Mesodermal cell (in vitro differentiated cells): Measurements from ENCODE around the gene MTMR6.

ENCODE experiments used
- H3K27ac ChIP-seq: 2 replicates; pipeline ENCODE4 v1.7.0; 2013; ENCODE audit warnings: mild to moderate bottlenecking, low read depth, low read length, moderate library complexity; ENCODE audit not compliant: severe bottlenecking
- H3K36me3 ChIP-seq: 2 replicates; pipeline ENCODE4 v1.7.1; 2013; ENCODE audit warnings: mild to moderate bottlenecking, low read length, moderate library complexity; ENCODE audit not compliant: control insufficient read depth, insufficient read depth
- H3K4me1 ChIP-seq: one replicate; pipeline ENCODE4 v1.7.1; 2013; ENCODE audit warnings: mild to moderate bottlenecking, low read length; ENCODE audit not compliant: insufficient read depth, control insufficient read depth, poor library complexity, severe bottlenecking
- H3K4me3 ChIP-seq: 2 replicates; pipeline ENCODE4 v1.7.0; 2013; ENCODE audit warnings: low read length, control low read depth, mild to moderate bottlenecking; ENCODE audit not compliant: insufficient read depth, poor library complexity, severe bottlenecking; ENCODE audit errors: extremely low read depth
- H3K9me3 ChIP-seq: 2 replicates; pipeline ENCODE4 v1.7.1; 2013; ENCODE audit warnings: mild to moderate bottlenecking, low read length, moderate library complexity; ENCODE audit not compliant: control insufficient read depth
- WGBS, 2 experiments: methylation state at CpG; one replicate each; pipeline ENCODE4 v1.1.5; 2013; ENCODE audit warnings: missing lambda C conversion rate in 2 of 2; ENCODE audit not compliant: insufficient coverage in 2 of 2; 5-methylcytosine and 5-hydroxymethylcytosine counted together

MTMR6 gene

DNA sequence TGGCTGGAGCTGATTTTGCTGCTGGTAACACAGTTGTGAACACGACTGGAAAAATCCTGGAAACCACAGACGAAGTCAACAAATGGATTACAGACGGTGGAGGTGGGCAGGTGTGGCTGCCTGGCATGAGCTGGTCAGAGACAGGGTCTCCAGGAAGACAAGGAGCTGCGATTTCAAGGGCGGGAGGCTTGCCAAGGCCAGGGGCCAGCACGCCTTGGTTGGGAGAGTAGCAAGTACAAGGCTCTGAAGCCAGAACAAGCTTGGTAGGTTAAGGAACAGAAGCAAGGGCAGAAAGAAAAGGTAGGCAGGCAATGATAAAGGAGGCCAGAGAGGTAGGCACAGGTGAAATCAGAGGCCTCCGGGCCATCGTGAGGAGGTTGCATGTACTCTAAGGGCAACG is 64.5 kb downstream of the MTMR6 start:
- WGBS, 2 experiments: 89 to 92% methylated on average over 9 of the region's 9 CpGs
- H3K4me1 ChIP-seq: no peaks in the 10 kb centered on the region
- H3K27ac ChIP-seq: no peak overlapping the region
- H3K4me3 ChIP-seq: no peak overlapping the region
- H3K36me3 ChIP-seq: no peaks in the 10 kb centered on the region
- no peaks in the 10 kb centered on the region for H3K9me3 ChIP-seq

DNA sequence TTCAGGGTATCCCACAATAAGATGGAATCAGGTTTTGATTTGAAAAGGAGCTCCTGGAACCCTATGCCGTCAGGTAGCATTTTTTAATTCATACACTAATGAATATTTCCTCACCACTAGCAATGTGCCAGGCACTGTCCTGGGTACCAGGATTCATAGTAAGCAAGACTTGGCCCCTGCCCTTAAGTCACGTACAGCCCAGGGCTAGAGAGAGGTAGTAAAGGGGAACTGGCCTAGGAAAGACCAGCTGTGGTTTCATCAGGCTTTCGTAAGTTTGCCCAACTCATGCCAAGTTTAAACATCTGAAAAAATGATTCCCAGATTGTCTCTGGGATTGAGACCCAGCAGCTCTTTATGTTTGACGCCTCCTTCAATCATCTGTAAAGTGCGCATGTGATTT is 69.3 kb downstream of the MTMR6 start:
- Histone ChIP-seq H3K9me3 (no peaks in the 10 kb centered on the region), H3K4me3 (no peak overlapping the region), H3K36me3 (no peaks in the 10 kb centered on the region), H3K27ac (no peak overlapping the region), H3K4me1 (peaks cover 2% of the 10 kb centered on the region)
- 76 to 91% methylated on average over 1 to 4 of the region's 5 CpGs for WGBS, 2 experiments

DNA sequence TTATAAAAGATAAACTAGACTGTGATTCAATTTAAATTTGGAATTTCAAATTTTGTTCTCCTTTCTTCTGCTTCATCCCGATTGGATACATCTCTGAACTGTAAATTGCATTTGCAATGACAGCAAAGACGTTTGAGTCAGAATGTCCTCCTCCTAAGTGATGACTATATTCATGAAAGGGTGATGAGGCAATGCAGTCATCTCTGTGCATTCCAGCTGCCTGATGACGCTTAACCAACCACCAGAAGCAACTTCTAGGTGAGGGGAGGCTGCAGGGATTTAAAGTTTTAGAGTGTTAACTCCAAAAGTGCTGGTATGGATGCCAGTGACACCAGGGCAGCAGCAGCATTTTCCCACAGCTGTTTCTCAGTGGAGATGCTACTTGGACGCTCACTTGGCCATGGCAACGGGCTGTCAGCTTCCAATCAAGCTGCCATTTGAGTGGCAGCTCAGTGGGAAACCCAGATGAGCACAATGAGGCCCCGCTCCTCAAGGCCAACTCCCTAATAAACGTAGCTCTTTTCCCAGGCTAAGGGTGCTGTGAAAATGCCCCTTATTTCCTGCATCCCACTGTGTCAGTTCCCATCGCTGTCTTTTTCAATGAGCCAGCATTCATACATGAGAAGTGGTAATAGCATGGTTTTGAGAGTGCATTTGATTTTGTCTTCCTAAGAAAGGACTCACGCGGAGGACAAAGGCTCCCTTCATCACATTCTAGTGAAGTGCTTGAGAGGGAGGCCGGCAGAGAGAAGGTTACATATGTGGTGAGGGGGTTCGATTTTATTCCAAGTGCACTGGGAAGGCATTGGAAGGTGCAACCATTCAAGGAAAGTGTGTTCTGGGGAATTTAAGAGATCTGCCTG is 70.0 kb downstream of the MTMR6 start:
- no peaks in the 10 kb centered on the region for H3K36me3 ChIP-seq
- H3K27ac ChIP-seq: no peak overlapping the region
- H3K9me3 ChIP-seq: no peaks in the 10 kb centered on the region
- H3K4me1 ChIP-seq: peaks cover 2% of the 10 kb centered on the region
- 57 to 65% methylated on average over 8 to 10 of the region's 12 CpGs for WGBS, 2 experiments
- H3K4me3 ChIP-seq: no peak overlapping the region

DNA sequence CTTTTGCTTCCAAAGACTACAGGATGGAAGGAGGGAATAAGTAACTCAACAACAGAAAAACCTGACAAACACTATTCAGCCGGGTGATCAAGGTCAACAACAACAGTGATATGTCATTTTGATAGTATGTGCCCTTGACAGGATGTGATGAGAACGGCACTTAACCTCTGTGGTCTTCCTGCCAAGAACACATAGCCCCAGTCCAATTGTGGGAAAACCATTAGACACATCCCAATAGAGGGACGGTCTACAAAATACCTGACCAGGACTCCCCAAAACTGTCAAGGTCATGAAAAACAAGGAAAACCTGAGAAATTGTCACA is 72.1 kb downstream of the MTMR6 start:
- H3K36me3 ChIP-seq: no peaks in the 10 kb centered on the region
- H3K4me1 ChIP-seq: peaks cover 2% of the 10 kb centered on the region
- WGBS, 2 experiments: 88% methylated on average over 1 of the region's 3 CpGs; no CpG with 5 or more reads in 1 of the 2 experiments
- no peak overlapping the region for H3K4me3 ChIP-seq
- no peak overlapping the region for H3K27ac ChIP-seq
- H3K9me3 ChIP-seq: no peaks in the 10 kb centered on the region

DNA sequence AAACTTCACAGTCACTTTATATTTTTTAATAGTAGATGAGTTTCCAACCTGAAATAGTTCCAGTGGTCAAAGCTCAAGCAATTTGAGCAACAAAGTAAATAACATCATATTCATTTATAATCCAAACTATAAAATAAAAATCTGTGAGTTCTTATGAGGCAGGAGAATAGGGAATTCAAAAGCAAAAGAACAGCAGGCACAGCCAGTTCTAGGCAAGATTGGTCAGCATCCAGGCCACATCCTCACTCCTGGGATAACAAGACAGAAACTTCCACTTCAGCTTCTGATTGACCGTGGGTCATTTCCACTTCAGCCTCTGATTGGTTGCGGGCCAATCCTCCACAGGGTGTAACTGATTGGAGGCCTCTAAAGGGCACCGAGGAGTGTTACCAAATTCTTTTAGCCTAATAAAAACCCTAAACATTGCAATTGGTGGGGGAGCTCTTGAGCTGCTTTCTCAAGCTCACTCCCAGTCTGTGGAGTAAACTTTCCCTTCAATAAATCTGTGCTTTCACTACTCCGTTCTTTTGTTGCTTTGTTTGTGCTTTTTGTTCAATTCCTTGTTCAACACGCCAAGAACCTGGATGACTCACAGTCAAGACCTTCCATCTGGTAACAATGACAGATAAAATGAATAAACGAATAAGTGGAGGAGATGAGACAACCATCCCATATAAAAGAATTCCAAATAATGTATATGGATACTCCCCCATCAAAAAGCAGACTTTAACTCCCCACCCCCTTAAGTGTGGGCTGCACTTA is 72.6 kb downstream of the MTMR6 start:
- Histone ChIP-seq H3K9me3 (no peaks in the 10 kb centered on the region), H3K27ac (no peak overlapping the region), H3K4me1 (peaks cover 2% of the 10 kb centered on the region), H3K36me3 (no peaks in the 10 kb centered on the region), H3K4me3 (no peak overlapping the region)
- WGBS, 2 experiments: 67 to 75% methylated on average over 3 to 4 of the region's 6 CpGs

DNA sequence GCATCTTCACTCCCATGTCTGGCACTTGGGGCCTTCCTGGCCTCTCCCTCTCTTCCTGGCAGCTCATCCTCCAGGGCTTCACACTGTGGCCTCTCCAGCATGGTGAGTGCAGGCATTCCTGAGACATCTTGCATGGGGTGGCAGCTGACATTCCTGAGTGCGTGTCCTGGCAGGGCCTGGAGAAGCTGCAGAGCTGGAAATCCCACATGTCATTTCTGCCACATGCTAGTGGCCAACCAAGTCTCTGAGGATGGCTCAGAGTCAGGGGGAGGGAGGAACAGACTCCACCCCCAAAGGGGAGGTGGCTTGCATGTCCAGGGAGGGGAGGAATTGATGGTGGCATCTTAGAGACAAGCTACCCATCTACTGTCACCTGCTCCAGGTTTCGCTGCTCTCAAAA is 73.6 kb downstream of the MTMR6 start:
- Histone ChIP-seq H3K36me3 (no peaks in the 10 kb centered on the region), H3K4me3 (no peak overlapping the region), H3K4me1 (peaks cover 2% of the 10 kb centered on the region), H3K27ac (no peak overlapping the region), H3K9me3 (no peaks in the 10 kb centered on the region)
- 72 to 100% methylated on average over 2 of the region's 2 CpGs for WGBS, 2 experiments

DNA sequence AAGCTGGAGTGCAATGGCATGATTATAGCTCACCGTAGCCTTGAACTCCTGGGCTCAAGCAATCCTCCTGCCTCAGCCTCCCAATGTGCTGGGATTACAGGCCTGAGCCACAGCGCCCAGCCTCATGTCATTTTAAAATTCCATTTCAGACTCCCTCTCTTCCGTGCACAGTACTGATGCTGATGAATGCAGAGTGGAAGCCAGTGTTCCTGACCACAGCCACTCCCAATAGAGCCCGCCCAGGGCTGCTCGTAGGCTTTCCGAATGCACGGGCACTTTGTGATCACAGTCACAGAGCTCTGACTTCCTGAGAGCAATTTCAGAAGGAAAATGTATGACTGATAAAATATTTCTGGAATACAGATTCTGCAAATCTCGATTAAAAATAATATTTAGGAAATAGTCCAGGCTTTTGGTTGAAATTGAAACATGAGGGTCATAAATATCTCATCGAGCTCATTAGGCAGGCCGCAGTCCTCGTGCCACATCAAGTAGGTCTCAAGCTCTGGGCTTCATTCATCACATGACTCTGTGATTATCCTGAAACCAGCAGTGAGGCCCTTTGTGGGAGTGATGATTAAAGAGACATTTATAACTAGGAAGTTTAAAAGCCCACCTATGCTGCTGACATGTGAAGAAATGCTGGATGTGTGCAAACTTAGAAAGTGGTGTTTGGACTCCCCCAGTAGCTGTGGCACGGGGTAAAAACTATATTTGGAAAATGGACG is 76.3 kb downstream of the MTMR6 start:
- WGBS, 2 experiments: 92 to 95% methylated on average over 6 to 10 of the region's 13 CpGs

DNA sequence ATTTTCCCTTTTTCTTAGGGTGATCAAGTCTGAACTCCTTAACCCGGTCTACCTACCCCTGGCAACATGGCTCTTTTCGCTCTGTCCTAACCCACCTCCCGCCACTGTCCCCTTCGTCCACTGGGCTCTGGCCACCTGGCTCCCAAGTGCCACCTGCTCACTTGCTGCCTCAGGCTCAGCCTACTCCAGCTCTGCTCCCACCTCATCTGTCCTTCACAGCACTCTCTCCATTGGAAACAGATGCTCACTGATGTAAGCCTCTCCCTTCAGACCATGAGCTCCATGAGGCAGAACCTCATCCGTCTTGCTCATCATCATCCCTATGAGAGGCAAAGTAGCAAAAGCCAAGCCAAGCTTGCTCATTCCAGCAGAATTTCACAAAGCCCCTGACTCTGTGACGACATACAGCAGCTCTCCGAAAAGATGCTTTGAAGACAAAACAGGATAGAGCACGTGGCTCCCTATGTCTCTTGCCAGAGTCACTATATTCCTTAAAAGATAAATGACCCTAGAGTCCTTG is 79.9 kb downstream of the MTMR6 start:
- Histone ChIP-seq H3K27ac (no peak overlapping the region), H3K36me3 (no peaks in the 10 kb centered on the region), H3K4me1 (no peaks in the 10 kb centered on the region), H3K9me3 (no peaks in the 10 kb centered on the region), H3K4me3 (no peak overlapping the region)
- 81 to 94% methylated on average over 4 to 8 of the region's 8 CpGs for WGBS, 2 experiments

More for the DNA sequence above, 76.3 kb downstream of the MTMR6 start:
- Histone ChIP-seq H3K27ac (no peak overlapping the region), H3K9me3 (no peaks in the 10 kb centered on the region), H3K4me3 (no peak overlapping the region), H3K4me1 (no peaks in the 10 kb centered on the region), H3K36me3 (no peaks in the 10 kb centered on the region)

DNA sequence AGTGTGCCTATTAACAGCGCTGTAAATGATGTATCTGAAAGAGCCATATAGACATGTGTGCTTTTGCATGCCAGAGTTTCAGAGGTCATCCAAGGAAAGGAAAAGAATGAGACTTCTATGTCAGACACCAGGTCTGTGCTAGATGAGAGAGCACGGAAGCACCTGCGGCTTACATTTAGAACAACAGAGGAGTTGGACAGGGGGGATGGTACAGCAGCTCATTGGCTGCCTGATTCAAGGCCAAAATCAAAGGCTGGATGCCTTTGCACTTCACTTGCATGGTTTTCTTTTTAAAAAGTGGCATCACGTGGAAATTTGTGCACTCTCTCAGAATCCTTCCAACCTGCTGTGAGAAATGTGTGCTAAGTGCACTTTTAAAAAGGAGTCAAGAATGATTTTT is 82.4 kb downstream of the MTMR6 start:
- Histone ChIP-seq H3K9me3 (no peaks in the 10 kb centered on the region), H3K36me3 (no peaks in the 10 kb centered on the region), H3K27ac (no peak overlapping the region), H3K4me3 (no peak overlapping the region), H3K4me1 (no peaks in the 10 kb centered on the region)
- WGBS, 2 experiments: 88 to 89% methylated on average over 4 of the region's 4 CpGs

DNA sequence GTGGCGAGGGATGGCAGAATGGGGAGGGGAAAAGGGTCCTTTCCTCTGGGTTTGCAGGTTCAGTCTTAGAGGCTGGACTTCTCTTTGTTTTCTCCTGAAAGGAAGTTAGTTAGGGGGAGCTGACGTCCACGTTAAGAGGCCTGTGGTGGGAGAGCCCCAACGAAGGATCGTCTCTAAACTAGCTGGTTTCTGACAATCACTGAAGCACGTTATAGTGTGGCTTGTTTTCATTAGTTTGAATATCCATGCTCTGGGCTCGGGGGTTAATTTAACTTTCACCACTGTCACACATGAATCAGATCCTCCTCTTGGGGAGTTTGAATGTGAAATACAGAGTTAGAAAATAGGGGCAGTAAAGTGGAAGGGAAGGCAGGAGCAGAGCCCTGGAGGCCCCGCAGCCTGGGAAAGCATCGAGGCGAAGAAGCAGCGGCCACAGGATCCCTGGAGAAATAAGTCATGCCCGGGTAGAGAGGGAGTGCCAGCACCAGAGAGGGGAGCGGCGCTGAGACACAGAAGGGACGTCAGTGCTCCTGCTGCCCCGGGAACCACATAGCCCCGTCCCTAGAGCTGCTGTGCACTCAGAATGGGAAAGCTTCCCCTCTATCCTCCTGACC is 84.1 kb downstream of the MTMR6 start:
- no peaks in the 10 kb centered on the region for H3K4me1 ChIP-seq
- H3K4me3 ChIP-seq: no peak overlapping the region
- 59 to 69% methylated on average over 9 to 15 of the region's 17 CpGs for WGBS, 2 experiments
- H3K36me3 ChIP-seq: no peaks in the 10 kb centered on the region
- H3K9me3 ChIP-seq: no peaks in the 10 kb centered on the region
- no peak overlapping the region for H3K27ac ChIP-seq
